ENCODE data around the gene DBN1. TPM values are rescaled to one million over a fixed set of nuclear protein-coding genes. Genes with fewer than 3 reads are reported as not detected.

Gene DBN1
- total and polyA plus RNA-seq, 9 of the 15 experiments (the other 6 are each of a cell fraction or from before 2014, with no cell fraction given), result 0.25 to 87.2 (median 27.9) TPM

- TF ChIP-seq ZNF3 (CRISPR knock-in tag; IDR thresholded peaks at IDR 0.05) (no peak), RERE (CRISPR knock-in tag; IDR thresholded peaks at IDR 0.05; ENCODE audit: borderline replicate concordance) (no peak), IFI16 (CRISPR knock-in tag; IDR thresholded peaks at IDR 0.05) (no peak), BRD4 (IDR thresholded peaks at IDR 0.05) (no peak), GABPB2 (CRISPR knock-in tag; conservative IDR thresholded peaks at IDR 0.05) (no peak), BACH1 (tag; IDR thresholded peaks at IDR 0.05) (no peak), CBFA2T2 (conservative IDR thresholded peaks at IDR 0.05) (no peak), KAT8 (IDR thresholded peaks at IDR 0.05; ENCODE audit: low read depth) (no peak), ZNF134 (CRISPR knock-in tag; conservative IDR thresholded peaks at IDR 0.05) (no peak), GATAD2B (IDR thresholded peaks at IDR 0.05; ENCODE audit: borderline replicate concordance) (peak; percentile 96), MXI1 (IDR thresholded peaks at IDR 0.05; ENCODE audit: low read depth, low read length) (peak; percentile 49; the same call in 1 of the 2 replicates), RFX5 (IDR thresholded peaks at IDR 0.05; ENCODE audit: low read depth, low read length) (no peak), MYC (IDR thresholded peaks at IDR 0.05; ENCODE audit: low read depth, low read length) (peak; percentile 84), MYC (CRISPR knock-in tag; IDR thresholded peaks at IDR 0.05; ENCODE audit: borderline replicate concordance, low read depth) (no peak), ZNF133 (CRISPR knock-in tag; IDR thresholded peaks at IDR 0.05) (no peak), ATF1 (CRISPR knock-in tag; IDR thresholded peaks at IDR 0.05) (no peak), ATF1 (tag; IDR thresholded peaks at IDR 0.05) (no peak), KAT7 (CRISPR knock-in tag; IDR thresholded peaks at IDR 0.05; ENCODE audit: borderline replicate concordance) (0 out of 2 replicates have a peak, but pooled peaks have one; percentile 29), ZNF274 (IDR thresholded peaks at IDR 0.05; ENCODE audit: borderline replicate concordance, low read depth, low read length) (no peak), MBD2 (IDR thresholded peaks at IDR 0.05; ENCODE audit: borderline replicate concordance, low read depth) (peak; percentile 20; the same call in 1 of the 2 replicates), CBX5 (IDR thresholded peaks at IDR 0.05; ENCODE audit: borderline replicate concordance, low read depth) (no peak), SLC30A9 (CRISPR knock-in tag; IDR thresholded peaks at IDR 0.05) (no peak), SAP30 (IDR thresholded peaks at IDR 0.05; ENCODE audit: borderline replicate concordance, insufficient read depth, low read depth, low read length, poor library complexity, severe bottlenecking) (no peak)
Observed at GRCh38 chr5:177455036-177455660, 18.3 kb downstream of the DBN1 start (continued).

Data from K562 (cell line).